22Rv1 (cell line): Measurements from ENCODE around the gene ANKRD35.

Experiments
- H3K27ac ChIP-seq: fragments of 450-650 bp; 2 replicates; pipeline ENCODE4 v1.5.1; 2017
- ZFX ChIP-seq: fragments of 450-650 bp; IDR thresholded peaks from 2 replicates; pipeline ENCODE4 v1.6.1; 2017; ENCODE audit warnings: antibody characterized with exemption, borderline replicate concordance
- TF ChIP-seq, protein P1 (sequence below): fragments of 450-650 bp; IDR thresholded peaks from 2 replicates; pipeline ENCODE4 v1.5.1; 2017; ENCODE audit warnings: mild to moderate bottlenecking

ANKRD35 gene

GRCh38 chr1:145878724-145879123, 6.9 kb downstream of the ANKRD35 start:
- H3K27ac ChIP-seq = no peak overlapping the region
- TF ChIP-seq, protein P1, sequence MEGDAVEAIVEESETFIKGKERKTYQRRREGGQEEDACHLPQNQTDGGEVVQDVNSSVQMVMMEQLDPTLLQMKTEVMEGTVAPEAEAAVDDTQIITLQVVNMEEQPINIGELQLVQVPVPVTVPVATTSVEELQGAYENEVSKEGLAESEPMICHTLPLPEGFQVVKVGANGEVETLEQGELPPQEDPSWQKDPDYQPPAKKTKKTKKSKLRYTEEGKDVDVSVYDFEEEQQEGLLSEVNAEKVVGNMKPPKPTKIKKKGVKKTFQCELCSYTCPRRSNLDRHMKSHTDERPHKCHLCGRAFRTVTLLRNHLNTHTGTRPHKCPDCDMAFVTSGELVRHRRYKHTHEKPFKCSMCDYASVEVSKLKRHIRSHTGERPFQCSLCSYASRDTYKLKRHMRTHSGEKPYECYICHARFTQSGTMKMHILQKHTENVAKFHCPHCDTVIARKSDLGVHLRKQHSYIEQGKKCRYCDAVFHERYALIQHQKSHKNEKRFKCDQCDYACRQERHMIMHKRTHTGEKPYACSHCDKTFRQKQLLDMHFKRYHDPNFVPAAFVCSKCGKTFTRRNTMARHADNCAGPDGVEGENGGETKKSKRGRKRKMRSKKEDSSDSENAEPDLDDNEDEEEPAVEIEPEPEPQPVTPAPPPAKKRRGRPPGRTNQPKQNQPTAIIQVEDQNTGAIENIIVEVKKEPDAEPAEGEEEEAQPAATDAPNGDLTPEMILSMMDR = no peak
- no peak for TF ChIP-seq ZFX

DNA sequence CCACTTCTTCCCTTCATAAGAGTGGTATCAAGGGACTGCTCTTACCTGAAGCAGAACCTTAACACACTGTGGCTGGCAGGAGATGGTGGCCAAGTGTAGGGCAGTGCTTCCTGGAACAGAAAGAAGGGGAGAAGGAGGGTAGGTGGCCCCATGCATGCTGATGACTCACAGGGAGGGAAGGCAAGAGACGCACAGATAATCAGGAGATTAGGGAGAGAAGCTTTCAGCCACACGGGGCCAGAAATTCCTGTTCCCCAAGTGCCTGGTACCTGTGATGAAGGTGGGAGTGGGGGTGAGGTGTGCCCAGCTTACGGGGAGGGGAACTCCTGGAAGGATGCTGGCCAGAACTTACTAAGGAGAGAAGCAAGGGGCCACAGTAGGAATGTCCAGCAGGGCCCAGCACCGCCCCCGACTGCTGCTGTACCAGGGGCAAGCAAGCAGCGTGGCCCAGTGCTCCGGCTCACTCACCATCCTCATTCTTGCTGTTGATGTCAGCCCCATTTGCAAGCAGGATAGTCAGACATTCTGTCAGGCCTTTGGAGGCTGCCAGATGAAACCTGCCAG, 7.7 kb downstream of the ANKRD35 start:
- TF ChIP-seq, protein P1 = no peak
- TF ChIP-seq ZFX = no peak
- H3K27ac ChIP-seq = no peak overlapping the region

GRCh38 chr1:145874646-145875045, 11.0 kb downstream of the ANKRD35 start:
- H3K27ac ChIP-seq = no peak overlapping the region
- no peak for TF ChIP-seq ZFX
- TF ChIP-seq, protein P1 = no peak

GRCh38 chr1:145871994-145872924, 13.4 kb downstream of the ANKRD35 start:
- no peak overlapping the region for H3K27ac ChIP-seq
- no peak for TF ChIP-seq ZFX
- TF ChIP-seq, protein P1 = no peak

DNA sequence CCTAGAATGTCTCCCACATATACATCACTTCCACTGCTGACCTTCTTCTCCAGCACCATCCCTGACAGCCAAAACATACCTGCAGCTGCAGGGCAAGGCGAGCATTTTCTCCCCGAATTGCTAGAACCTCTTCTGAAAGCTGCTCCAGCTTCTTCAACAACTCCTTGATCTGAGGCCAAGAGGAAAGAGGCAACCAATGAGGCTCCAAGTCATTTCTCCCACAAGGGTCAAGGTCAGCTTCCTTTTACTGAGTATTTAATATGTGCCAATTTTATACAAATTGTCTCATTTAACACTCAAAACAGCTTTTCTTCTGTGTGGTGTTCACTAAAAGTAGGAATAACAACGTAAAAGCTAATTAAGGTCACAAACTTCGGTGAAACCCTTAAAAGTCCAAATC, 17.4 kb downstream of the ANKRD35 start:
- TF ChIP-seq, protein P1 = no peak
- TF ChIP-seq ZFX = no peak
- H3K27ac ChIP-seq = no peak overlapping the region

- no peak for TF ChIP-seq ZFX
- TF ChIP-seq, protein P1 = no peak
- no peak overlapping the region for H3K27ac ChIP-seq
These were observed 22.2 kb downstream of the ANKRD35 start for GRCh38 chr1:145863282-145864018.
